GM19397 (cell line): ENCODE data around the gene GHRH.

ENCODE experiments used
- ATAC-seq: cut with Tn5 transposase; IDR thresholded peaks from one replicate; pipeline ENCODE4 v1.9.1; 2021; ENCODE audit warnings: mild to moderate bottlenecking, moderate library complexity; ENCODE audit not compliant: unreplicated experiment

GHRH gene

DNA sequence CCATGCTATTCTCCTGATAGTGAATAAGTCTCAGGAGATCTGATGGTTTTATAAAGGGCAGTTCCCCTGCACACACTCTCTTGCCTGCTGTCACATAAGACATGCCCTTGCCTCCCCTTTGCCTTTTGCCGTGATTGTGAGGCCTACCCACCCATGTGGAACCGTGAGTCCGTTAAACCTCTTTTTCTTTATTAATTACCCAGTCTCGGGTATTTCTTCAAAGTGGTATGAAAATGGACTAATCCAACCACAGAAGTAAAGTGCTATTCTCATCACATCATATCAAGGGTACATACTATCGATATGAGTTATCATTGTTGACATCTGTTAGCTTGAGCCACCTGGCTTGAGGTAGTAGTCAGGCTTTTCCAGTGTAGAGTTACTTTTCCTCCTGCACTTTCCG is 30.1 kb upstream of the GHRH start:
- no peak for ATAC-seq

DNA sequence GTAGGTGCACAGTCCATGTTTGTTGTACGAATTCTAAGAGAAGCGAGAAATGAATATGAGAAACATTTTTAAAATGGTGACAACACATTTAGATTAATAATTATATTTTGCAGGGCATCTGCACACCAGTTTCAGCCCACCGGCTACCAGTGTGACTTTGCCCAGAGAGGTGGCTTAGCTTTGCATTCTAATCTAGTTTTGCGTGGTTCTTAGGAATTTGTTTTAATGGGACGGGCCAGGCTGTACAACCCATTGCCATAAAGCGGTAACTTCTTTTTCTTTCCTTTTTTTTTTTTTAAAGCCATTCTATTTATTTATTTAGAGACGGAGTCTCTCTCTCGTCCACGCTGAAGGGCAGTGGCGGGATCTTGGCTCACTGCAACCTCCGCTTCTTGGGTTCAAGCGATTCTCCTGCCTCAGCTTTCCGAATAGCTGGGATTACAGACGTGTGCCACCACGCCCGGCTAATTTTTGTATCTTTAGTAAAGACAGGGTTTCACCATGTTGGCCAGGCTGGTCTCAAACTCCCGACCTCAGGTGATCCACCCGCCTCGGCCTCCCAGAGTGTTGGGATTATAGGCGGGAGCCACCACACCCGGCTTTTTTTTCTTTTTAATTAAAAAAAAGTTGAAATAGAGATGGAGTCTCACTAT is 28.7 kb upstream of the GHRH start:
- ATAC-seq = no peak

DNA sequence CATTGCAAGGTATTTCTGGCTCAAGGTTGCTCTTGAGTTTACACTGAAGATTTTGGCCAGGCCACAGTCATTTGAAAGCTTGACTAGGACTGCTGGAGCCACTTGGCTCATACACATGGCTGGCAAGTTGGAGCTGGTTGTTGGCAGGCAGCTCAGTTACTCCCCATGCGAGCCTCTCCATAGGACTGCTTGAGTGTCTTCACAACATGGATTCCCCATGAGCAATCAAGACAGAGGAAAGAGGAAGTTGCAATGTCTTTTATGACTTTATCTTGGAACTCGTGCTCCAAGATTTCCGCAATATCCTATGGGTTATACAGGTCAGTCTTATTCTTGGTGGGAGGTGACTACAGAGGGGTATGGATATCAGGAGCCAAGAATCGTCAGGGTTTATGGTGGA is 26.5 kb upstream of the GHRH start:
- ATAC-seq = no peak

DNA sequence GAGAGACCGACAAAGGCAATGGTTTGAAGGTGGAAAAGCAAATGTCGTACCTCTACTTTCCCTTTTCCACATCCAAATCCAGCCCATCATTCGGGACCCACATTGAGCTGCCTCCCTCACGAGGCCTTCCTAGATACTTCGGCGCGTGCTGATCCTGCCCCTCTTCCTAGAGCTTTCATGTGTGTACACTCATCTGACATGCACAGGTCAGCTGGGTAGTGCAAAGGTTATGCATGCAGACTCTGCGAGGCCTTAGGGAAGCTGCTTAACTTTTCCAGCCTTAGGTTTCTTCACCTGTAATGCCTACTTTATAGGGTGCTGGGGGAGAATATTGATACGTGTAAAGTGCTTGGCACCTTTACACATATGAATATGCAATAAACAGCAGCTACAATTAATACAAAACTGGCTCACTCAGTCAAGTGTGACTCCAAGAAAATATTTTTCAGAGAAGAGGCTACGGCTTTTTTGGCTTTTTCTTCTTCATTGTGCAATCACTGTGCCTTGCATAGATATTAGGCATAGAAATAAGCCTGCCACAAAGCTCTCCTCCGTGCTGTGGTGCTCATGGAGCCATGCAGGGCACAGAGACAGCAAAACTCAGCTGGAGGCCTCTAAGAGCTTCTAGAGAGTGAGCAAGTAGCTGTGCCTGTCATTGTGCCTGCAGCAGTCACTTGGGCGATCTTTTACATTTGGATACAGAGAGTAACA is 24.2 kb upstream of the GHRH start:
- ATAC-seq = no peak

DNA sequence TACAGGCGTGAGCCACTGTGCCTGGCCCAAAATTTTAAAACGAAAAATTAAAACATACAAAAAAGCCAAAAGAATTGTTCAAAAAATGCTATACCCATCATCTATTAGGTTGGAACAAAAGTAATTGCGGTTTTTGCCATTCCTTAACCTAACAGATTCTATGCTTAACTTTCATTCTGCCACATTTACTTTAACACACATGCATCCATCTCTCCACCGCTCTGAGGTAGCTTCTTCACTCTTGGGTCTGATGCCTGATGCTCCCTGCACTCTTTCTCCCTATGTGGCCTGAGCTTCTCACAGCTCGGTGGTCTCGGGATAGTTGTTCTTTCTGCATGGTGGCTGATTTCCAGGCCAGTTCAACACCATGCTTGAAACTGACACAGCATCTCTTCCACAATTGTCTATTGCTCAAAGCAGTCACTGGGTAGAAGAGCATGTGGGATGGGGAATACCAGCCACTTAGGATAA is 23.1 kb upstream of the GHRH start:
- no peak for ATAC-seq

DNA sequence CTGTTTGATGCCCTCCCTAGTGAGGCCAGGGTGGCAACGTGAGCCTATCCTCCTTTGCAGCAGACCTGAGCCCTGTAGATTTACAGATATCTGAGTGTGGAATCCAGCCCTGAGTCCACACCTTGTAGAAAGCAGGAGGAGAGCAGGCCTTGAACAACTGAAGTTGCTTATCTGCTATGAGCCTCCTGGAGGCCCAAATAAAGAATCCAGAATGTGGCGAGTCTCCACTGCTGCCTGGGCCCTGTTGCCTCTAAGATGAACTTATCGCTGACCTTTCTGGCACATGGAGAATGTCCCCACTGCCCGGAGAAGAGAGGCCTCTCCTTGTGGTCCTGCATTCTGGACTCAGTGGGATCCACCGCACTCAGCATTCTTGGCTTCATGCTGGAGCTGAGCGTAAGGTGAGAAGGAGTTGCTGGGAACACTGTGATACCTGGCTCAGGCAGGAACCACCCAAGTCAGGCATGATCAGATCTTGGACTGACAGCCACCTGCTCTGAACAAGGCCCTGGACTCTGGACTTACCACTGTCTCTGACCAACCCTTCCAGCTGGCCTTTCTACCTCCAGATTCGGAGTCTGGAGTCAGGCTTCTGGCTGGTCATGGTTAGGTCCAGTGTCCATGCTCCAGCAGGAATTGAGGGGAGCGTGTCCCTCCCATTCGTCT is 22.0 kb upstream of the GHRH start:
- ATAC-seq = no peak

DNA sequence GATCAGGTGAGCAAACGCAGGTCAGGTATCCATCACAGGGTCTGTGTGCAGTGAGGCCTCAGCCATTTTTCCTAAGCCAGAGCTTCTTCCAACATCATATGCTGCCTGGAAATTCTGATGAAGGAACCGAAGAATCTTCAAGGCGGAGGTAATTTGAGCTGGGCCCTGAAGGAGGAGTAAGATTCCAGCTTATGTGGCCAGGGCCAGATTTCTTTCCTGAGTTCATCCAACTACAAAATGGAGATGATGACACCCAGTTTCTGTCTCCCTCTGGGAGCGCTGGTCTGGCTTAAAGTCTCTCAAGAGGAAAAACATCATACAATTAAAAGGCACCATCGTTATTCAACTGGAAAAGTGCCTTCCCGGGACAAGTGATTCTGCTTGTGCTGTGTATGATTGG is 20.9 kb upstream of the GHRH start:
- no peak for ATAC-seq

DNA sequence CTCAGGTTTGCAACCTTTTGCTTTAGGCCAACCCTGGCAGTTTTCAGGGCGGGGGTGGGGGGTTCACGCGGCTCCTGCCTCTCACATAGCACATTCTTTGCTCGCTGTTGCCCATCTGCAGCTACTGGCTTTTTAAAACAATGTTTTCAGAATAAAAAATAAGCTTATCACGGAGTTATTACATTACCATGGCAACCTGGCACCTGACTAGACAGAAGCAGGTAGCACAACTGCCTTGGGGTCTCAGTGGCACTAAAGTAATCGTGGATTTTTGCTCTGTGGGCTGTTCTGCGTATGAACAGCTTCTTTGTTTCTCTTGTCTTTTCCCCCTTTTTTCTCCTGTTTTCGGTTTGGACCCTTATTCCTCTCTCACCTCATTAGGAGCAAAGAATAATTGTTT is 18.8 kb upstream of the GHRH start:
- ATAC-seq = no peak

DNA sequence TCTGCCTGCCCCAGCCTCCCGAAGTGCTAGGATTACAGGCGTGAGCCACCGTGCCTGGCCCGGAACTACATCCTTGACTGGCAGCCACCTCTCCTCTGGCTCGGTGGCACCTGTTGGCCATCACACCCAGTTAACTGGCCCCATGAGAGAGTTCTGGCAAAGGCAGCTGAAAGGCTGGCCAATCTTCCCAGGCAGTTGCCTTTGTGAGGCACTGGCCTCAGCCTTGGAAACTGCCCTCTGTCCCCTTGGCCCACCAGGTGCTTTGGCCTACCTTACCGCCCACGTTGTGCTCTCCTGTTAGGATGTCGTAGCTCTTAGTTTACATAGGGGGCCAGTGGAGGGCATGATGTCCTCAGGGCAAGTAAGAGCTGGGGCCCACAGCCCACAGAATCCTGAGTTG is 18.2 kb upstream of the GHRH start:
- ATAC-seq = no peak

DNA sequence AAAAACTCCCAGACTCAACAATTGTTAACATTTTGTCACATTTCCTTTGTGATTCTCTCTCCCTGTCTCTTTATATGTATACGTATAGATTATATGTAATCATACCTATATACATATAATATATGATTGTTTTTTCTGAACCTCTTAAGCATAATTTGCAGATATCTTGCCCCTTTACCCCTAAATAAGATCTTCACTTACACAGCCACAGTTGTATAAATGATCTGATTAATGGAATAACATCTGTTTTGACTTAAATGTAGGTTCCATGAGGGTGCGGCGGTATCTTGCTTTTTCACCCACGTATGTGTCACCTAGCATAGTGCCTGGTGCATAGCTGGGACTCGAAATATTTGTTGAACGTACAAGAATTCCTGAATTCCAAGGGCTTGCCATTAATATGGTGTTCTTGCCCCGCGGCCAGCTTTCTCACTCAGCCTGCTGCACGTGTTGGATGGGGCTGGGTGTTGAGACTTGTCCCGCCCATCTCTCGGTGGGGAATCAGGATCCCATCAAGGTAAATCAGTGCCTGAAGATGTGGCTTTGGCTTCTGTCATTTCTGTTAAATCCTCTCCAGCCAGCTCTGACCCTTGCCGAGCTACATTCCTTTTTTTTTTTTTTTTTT is 17.5 kb upstream of the GHRH start:
- ATAC-seq = no peak

DNA sequence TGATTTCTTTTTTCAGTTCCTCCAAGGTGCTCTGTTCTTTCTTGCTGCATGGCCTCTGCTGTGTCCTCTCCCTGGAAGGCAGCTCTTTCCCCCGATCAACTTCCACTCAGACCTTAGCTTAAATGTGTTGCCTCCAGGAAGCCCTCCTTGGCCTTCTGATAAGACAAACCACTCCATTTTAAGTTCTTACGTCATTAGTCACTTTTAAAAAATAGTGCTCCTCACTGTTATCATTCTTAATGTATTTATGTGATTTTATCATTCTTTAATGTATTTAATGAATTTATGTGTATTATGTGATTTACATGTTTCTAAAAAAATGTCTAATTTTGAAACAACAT is 15.6 kb upstream of the GHRH start:
- ATAC-seq = no peak

DNA sequence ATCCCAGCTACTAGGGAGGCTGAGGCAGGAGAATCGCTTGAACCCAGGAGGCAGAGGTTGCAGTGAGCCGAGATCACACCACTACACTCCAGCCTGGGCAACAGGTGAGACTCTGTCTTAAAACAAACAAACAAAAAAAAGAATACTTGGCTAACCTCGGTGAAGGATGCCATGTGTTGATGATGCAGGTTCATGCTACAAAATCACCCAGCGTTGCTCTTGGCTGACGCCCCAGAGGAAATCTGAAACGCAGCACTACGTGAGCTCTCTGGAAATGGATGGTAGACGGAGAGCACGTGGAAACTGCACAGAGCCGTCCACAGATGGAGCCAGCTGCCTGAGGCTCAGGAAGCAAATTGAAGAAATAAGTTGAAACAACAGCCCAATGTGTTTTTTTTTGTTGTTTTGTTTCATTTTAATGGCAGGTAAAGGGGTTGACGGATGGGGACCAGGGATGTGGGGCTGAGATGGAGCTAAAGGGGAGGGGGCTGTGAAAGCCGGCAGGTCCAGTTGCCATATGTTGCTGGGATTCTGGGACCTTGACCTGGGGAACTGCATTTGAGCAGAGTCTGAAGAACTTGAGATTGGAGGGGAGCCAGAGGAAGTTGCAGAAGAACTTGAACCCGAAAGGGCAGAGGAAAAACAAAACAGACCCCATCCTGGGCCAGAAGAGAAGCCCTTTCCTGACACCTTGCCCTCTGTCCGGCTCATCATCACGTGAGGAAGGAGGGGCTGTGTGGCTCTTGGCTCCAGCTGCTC is 15.1 kb upstream of the GHRH start:
- ATAC-seq = peak; percentile 57

DNA sequence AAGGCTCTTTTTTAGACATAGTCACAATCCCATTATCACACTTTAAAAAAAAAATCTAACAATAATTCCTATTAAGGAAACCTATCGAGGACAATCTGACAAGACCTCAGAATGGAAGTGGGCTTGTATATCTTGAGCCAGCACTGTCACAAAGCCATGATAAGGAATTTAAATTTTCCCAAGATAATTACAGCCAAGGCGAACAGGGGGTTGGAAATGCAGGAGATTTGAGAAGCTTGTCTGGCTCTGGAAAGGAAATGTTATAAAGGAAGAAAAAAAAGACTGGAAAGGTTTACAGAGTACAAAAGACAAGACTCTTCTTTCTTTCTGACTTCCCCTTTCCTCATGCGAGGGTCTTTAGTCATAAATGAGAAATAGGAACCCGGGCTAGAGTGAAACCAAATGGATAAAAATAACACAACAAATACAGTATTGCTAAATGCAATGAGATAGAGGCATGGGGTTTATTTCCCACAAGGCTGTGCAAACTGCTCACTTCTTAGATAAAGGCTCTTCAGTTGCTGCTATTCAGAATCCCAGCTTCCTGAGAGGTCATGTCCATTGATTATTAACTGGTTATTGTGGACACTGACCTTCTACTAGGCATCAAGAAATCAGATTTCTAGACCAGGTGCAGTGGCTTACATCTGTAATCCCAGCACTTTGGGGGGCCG is 13.4 kb upstream of the GHRH start:
- ATAC-seq = no peak

DNA sequence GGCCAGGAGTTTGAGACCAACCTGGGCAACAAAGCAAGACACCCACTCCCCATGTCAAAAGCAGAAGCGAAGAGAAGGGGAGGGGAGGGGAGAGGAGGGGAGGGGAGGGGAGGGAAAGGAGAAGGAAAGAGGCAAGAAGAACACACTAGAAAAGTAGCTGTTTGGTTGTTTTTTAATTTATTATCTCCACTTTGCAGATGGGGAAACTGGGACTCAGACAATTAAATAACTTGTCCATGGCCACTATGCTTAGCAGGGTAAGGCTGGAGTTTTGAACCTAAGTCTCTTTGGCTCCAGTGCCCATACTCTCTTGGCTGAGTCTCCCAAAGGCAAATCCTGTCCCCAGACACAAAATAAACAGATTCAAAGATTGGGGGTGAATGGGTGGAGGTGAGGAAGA is 12.4 kb upstream of the GHRH start:
- ATAC-seq = no peak

DNA sequence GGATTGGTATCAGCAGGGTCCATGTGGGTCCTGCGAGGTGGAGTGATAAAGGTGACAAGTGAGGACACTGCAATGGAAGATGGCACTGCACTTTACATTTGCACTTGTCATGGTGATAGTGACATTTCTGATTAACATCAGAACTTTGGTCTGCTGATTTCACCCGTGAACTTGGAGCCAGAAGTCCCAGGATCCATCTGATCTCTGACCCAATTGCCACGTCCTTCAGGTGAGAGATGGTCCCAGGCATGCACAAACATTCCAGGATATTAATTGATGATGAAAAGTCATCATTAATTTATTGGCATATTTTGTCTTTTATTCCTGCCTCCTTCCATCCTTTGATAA is 9.8 kb upstream of the GHRH start:
- ATAC-seq = no peak

DNA sequence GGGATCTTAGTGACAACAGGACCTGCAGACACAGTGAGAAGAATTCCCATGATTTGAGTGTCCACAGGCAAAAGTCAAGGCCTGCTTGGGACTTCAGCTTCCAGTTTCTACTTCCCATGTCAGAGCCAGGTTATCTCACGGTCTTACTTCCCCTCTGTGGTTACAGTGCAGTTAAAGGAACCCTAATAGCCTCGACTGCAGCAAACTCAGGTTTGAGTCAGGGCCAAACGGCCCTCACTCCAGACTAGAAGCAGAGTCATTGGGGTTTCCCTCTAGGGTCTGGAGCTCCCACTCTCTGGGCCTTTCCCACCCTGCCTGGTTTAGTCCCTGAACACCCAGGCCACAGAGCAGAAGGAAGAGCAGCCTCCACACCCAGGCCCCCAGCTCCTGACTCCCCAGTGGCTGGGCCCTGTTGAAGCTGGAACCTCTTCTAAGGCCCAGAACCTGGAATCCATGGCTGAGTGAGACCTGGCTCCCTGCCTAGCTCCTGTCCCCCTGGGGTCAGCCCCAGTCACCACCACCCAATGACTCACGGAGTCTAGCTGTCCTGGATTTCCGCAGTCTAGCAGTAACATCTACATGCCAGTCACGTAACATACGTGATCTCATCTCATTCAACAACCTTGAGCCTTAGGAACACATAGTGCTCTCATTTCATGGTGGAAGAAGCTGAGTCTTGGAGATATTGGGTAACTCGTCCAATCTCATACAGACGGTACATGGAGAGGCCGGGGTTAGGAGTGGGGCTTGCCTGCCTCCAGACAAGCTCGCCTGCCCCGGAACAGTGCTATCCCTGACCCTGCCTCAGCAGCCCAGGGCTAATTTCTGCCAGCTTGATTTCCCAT is 9.2 kb upstream of the GHRH start:
- peak; percentile 47 for ATAC-seq

DNA sequence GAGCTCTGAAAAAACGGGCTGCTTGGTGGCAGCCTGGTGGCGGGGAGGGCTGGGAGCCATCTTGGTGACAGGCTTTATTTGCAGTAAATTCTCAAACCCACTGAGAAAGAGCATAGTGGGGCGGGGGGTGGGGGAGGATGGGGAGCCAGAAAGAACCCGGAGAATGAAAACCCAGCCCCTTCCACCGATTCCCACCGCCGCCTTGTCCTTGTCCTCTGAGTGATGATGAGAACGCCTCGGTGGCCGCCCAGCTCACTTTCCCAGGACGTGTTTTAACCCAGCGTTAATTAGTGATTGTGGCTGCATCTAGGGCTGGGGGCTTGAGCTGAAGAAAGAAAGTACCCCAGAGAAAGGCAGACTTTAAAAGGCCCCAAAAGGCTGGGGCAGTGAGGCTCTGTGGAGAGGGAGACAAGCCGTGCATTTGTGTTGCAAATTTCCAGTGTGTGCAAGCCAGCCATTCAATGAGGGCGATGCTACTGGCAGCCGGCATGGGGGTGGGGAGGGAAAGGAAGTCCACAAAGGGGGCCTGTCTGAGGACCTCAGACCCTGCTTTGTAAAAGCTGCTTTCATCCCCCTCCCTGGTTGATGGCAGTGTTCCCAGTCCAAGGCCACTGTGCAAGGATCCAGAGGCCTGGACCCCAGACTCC is 6.2 kb upstream of the GHRH start:
- no peak for ATAC-seq

DNA sequence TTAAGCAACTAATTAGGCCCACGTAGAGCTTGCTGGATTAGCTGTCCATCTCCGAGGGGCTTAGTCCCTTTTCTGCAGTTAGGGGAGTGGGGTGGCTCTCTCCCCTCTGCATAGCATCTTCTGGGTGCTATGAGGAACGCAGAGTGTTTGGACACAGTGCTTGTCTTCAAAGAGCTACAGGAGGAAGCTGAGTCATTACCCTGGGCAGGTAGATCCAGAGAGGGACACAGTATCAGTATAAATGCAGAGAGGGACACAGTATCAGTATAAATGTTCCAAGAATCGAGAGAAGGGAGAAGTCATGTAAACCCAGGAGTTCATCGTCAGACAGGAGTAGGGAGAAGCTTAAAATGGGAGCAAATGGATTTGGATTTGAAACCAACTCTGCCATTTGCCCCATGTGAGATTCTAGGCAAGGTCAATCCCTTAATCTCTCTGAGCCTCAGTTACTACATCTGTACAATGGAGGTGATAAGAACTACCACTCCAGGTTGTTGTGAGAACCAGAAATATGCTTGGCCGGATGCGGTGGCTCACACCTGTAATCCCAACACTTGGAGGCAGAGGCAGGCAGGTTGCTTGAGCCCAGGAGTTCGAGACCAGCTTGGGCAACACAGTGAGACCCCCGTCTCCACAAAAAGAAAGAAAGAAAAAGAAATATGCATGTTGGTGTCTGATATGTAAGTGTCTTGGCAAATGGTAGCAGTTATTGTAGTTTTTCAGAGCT is 5.5 kb upstream of the GHRH start:
- no peak for ATAC-seq

DNA sequence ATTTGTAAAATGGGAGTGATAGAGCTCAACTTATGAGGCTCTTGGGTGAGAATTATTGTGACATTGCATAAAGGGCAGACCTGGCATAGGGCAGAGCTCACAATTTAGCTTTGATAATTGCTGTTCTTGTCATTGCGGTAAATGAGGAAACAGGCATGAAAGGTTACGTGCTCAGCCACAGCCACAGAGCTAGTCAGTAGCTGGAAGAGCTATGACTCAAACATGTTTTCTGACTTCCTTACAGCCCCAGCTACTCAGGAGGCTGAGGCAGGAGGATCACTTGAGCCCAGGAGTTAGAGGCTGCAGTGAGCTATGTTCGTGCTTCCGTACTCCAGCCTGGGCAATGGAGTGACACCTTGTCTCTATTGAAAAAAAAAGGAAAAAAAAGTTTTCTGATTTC is 3.5 kb upstream of the GHRH start:
- ATAC-seq = no peak
